ENCODE measurements around the gene MAD1L1. TPM values are rescaled to one million over a fixed set of nuclear protein-coding genes. Genes with fewer than 3 reads are reported as not detected.
A peak's percentile ranks its signal among the peaks of the same experiment; 100 is the strongest.

MAD1L1 gene
- total and polyA plus RNA-seq, 2 of the 13 experiments (the other 11 are each of a cell fraction or from before 2014, with no cell fraction given): 17.4 to 64.7 TPM

GRCh38 chr7:1863091-1863900, 369.4 kb downstream of the MAD1L1 start:
- intact Hi-C loops (cut with micrococcal nuclease; ENCODE audit: unreplicated experiment): no loop called here
- WGBS (ENCODE audit: low lambda C conversion rate): 97% methylated on average over 17 of the region's 40 CpGs
- no peak for ATAC-seq
- no peak for DNase-seq (ENCODE audit: low spot score)
- CTCF ChIA-PET (ENCODE audit: low intra/inter-chr PET ratio, low total read pairs): no interaction called here
- Histone ChIP-seq H3K4me3 (replicated peaks in 1 of 3; ENCODE audit: insufficient read depth in 1 of 3, low read depth in 2 of 3, low read length in 3 of 3) (no peak overlapping the region), H3K4me2 (ENCODE audit: low read depth, low read length) (no peak overlapping the region), H3K36me3 (replicated peaks in 1 of 2; ENCODE audit: control insufficient read depth in 1 of 2, insufficient read depth in 2 of 2, low read length in 2 of 2) (no peaks in the 10 kb centered on the region), H3K9me3 (ENCODE audit: low read length) (no peaks in the 10 kb centered on the region), H3K4me1 (ENCODE audit: insufficient read depth, low read length) (peaks cover 10% of the 10 kb centered on the region), H2AFZ (ENCODE audit: low read length) (no peak overlapping the region), H3K27ac (ENCODE audit: extremely low read length, insufficient read depth, low read length) (no peak overlapping the region), H3K27me3 (ENCODE audit: control insufficient read depth in 1 of 2, insufficient read depth in 2 of 2, low read length in 2 of 2) (no peaks in the 10 kb centered on the region; a peak in 1 of 5 replicates), H3K9ac (ENCODE audit: insufficient read depth, low read depth, low read length) (no peak overlapping the region), H3K79me2 (ENCODE audit: insufficient read depth, low read length) (no peaks in the 10 kb centered on the region), H4K20me1 (ENCODE audit: insufficient read depth, low read length) (no peaks in the 10 kb centered on the region)
- no peak for TF ChIP-seq ZHX1 (CRISPR knock-in tag; IDR thresholded peaks at IDR 0.05; ENCODE audit: low read depth)
- TF ChIP-seq ZNF687 (CRISPR knock-in tag; IDR thresholded peaks at IDR 0.05): peak; percentile 2; the same call in 1 of the 2 replicates
- POLR2A ChIA-PET: no interaction called here
- BruUV-seq (replicated peaks): no TSS peak
- FAIRE-seq: no peak
- in situ Hi-C loops (cut with HindIII; ENCODE audit: extremely low pct_ligation_motif_present, low pct_unique_long_range_greater_than_20kb): no loop called here

All from HepG2 (cell line).